ENCODE results near the gene DAAM1. TPM values are rescaled to one million over a fixed set of nuclear protein-coding genes. Genes with fewer than 3 reads are reported as not detected.

DAAM1 gene
- total RNA-seq, 2 experiments from 2014 or later = 12.1 to 15.9 TPM

DNA sequence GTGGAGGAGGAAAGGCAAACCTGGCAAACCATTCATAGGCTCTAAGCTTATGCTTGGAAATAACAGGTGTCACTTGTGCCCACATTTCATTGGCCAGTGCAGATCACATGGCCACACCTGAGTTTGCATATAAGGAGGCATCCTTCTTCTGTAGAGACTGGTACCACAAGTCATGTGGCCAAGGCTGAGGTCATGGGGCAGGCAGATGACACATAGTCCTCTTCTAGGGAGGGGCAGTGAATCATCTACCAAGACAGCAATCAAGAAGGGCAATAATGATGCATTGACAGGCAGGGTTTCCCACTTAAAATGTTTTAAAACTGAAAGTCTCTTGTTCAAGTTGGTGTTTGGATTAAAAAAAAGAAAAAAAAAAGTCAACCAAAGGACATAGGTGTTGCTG, 77.3 kb downstream of the DAAM1 start:
- Mint-ChIP-seq H3K9me3 (ENCODE audit: low read depth) (peaks cover 4% of the 10 kb centered on the region), H3K27me3 (no peaks in the 10 kb centered on the region), H3K4me1 (peaks cover 31% of the 10 kb centered on the region), H3K36me3 (peaks cover 32% of the 10 kb centered on the region), H3K27ac (peak overlapping the region; percentile 19), H3K4me3 (no peak overlapping the region)
- ATAC-seq (peak; percentile 74), DNase-seq (peak; percentile 67)
- CTCF ChIA-PET = interaction anchor here (2.3 kb wide), 1 partner anchor 10 kb away, joined by 5 read pairs; no protein-coding TSS in a partner anchor

DNA sequence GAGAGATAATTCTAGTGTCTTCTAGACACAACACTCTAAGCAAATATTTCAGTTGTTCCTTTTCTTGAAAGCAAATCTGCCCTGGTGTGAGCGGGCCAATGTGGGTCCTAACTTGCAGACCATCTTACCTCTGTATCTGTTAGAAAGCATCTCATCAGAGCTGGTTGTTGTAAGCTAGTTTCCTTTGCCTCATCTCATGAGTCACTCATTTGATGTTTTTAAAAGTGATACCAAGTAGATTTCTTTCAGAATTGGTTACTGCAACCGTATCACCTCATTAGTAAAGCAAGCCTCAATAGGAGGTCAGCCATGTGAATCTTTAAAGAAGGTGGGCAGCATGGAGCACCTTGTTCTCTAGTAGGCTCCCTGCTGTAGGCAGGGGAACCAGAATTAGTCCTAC, 78.6 kb downstream of the DAAM1 start:
- Mint-ChIP-seq H3K4me1 (peaks cover 31% of the 10 kb centered on the region), H3K4me3 (no peak overlapping the region), H3K36me3 (peaks cover 32% of the 10 kb centered on the region), H3K27me3 (no peaks in the 10 kb centered on the region), H3K27ac (no peak overlapping the region), H3K9me3 (ENCODE audit: low read depth) (peaks cover 4% of the 10 kb centered on the region)
- ATAC-seq (no peak), DNase-seq (no peak)
- CTCF ChIA-PET = interaction anchor here (2.3 kb wide), 1 partner anchor 8 kb away, joined by 5 read pairs; no protein-coding TSS in a partner anchor

- CTCF ChIA-PET = no interaction called here
Observed at GRCh38 chr14:59268011-59268410, 79.5 kb downstream of the DAAM1 start.

DNA sequence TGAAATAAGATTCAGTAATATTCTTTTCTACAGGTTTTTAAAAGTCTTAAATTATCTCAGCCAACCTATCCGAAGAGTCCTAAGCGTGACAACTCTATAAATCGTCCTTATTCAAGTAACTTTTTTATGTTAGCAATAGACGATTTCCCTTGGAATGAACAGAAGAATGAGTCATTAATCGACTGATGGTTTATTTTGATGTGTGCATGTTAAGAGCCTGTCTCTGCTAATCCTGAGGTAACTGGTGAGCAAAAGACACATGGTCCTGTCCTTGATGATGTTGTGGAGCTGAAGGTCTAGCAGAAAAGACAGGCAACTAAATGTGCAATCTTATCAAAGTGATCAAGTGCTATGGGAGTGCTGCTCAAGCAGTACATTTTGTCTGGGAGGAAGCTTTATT, 80.4 kb downstream of the DAAM1 start:
- H3K27ac Mint-ChIP-seq = no peak overlapping the region
- peaks cover 24% of the 10 kb centered on the region for H3K4me1 Mint-ChIP-seq
- H3K36me3 Mint-ChIP-seq = peaks cover 29% of the 10 kb centered on the region
- no peak overlapping the region for H3K4me3 Mint-ChIP-seq
- CTCF ChIA-PET = no interaction called here
- DNase-seq (no peak), ATAC-seq (no peak)
- no peaks in the 10 kb centered on the region for H3K27me3 Mint-ChIP-seq
- H3K9me3 Mint-ChIP-seq (ENCODE audit: low read depth) = peaks cover 4% of the 10 kb centered on the region

More at GRCh38 chr14:59268011-59268410, 79.5 kb downstream of the DAAM1 start:
- Mint-ChIP-seq H3K9me3 (ENCODE audit: low read depth) (peaks cover 4% of the 10 kb centered on the region), H3K27ac (no peak overlapping the region), H3K4me3 (no peak overlapping the region), H3K36me3 (peaks cover 30% of the 10 kb centered on the region), H3K4me1 (peaks cover 26% of the 10 kb centered on the region), H3K27me3 (no peaks in the 10 kb centered on the region)
- no peak for DNase-seq
- ATAC-seq = no peak

GRCh38 chr14:59269466-59269865, 81.0 kb downstream of the DAAM1 start:
- H3K4me3 Mint-ChIP-seq = no peak overlapping the region
- no peak for DNase-seq
- no peak for ATAC-seq
- peaks cover 27% of the 10 kb centered on the region for H3K36me3 Mint-ChIP-seq
- H3K27me3 Mint-ChIP-seq = no peaks in the 10 kb centered on the region
- CTCF ChIA-PET = interaction anchor here (1.6 kb wide), 1 partner anchor 79 kb away, joined by 3 read pairs; no protein-coding TSS in a partner anchor
- H3K27ac Mint-ChIP-seq = no peak overlapping the region
- peaks cover 28% of the 10 kb centered on the region for H3K4me1 Mint-ChIP-seq
- H3K9me3 Mint-ChIP-seq (ENCODE audit: low read depth) = peaks cover 4% of the 10 kb centered on the region

DNA sequence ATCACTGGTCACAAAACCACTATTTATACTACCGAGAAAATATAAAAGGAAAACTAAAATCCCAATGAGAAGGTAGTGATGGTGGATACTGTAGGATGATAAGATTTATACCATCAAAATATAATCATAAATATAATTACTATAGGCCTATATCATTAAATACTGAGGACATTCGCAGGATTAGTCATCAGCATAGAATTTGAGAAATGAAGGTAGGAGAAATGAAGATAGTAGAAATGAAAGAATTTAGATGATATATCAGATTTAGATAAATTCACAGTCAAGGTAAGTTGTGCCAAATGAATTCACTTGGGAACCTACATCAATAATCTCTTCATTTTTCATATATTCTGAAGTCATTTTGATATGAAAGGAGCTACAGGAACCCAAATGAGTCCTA, 82.8 kb downstream of the DAAM1 start:
- Mint-ChIP-seq H3K9me3 (ENCODE audit: low read depth) (peaks cover 2% of the 10 kb centered on the region), H3K36me3 (peaks cover 11% of the 10 kb centered on the region), H3K4me3 (no peak overlapping the region), H3K27me3 (no peaks in the 10 kb centered on the region), H3K4me1 (peaks cover 35% of the 10 kb centered on the region), H3K27ac (no peak overlapping the region)
- ATAC-seq = no peak
- no peak for DNase-seq
- CTCF ChIA-PET = interaction anchor here (0.6 kb wide), 1 partner anchor 9 kb away, joined by 3 read pairs; no protein-coding TSS in a partner anchor

GRCh38 chr14:59271734-59272133, 83.3 kb downstream of the DAAM1 start:
- H3K4me1 Mint-ChIP-seq = peaks cover 36% of the 10 kb centered on the region
- no peak overlapping the region for H3K4me3 Mint-ChIP-seq
- H3K9me3 Mint-ChIP-seq (ENCODE audit: low read depth) = peaks cover 2% of the 10 kb centered on the region
- DNase-seq = no peak
- H3K27me3 Mint-ChIP-seq = no peaks in the 10 kb centered on the region
- CTCF ChIA-PET = interaction anchor here (0.6 kb wide), 1 partner anchor 9 kb away, joined by 3 read pairs; no protein-coding TSS in a partner anchor
- no peak overlapping the region for H3K27ac Mint-ChIP-seq
- no peak for ATAC-seq
- peaks cover 11% of the 10 kb centered on the region for H3K36me3 Mint-ChIP-seq

GRCh38 chr14:59272633-59273032, 84.2 kb downstream of the DAAM1 start:
- Mint-ChIP-seq H3K4me1 (peaks cover 35% of the 10 kb centered on the region), H3K27ac (no peak overlapping the region), H3K4me3 (no peak overlapping the region), H3K27me3 (no peaks in the 10 kb centered on the region), H3K9me3 (ENCODE audit: low read depth) (peaks cover 2% of the 10 kb centered on the region), H3K36me3 (peaks cover 11% of the 10 kb centered on the region)
- no peak for ATAC-seq
- CTCF ChIA-PET = no interaction called here
- DNase-seq = no peak

- no peaks in the 10 kb centered on the region for H3K27me3 Mint-ChIP-seq
- no peaks in the 10 kb centered on the region for H3K9me3 Mint-ChIP-seq (ENCODE audit: low read depth)
- peaks cover 35% of the 10 kb centered on the region for H3K4me1 Mint-ChIP-seq
- H3K36me3 Mint-ChIP-seq = peaks cover 10% of the 10 kb centered on the region
- H3K27ac Mint-ChIP-seq = no peak overlapping the region
- CTCF ChIA-PET = interaction anchor here (1.3 kb wide), 1 partner anchor 170 kb away, joined by 3 read pairs; no protein-coding TSS in a partner anchor
- DNase-seq (no peak), ATAC-seq (no peak)
- no peak overlapping the region for H3K4me3 Mint-ChIP-seq
Observed at GRCh38 chr14:59273737-59274136, 85.3 kb downstream of the DAAM1 start.

GRCh38 chr14:59274991-59275391, 86.5 kb downstream of the DAAM1 start:
- ATAC-seq (no peak), DNase-seq (no peak)
- H3K9me3 Mint-ChIP-seq (ENCODE audit: low read depth) = no peaks in the 10 kb centered on the region
- no peaks in the 10 kb centered on the region for H3K27me3 Mint-ChIP-seq
- H3K4me1 Mint-ChIP-seq = peaks cover 35% of the 10 kb centered on the region
- H3K27ac Mint-ChIP-seq = peak overlapping the region; percentile 69
- peaks cover 8% of the 10 kb centered on the region for H3K36me3 Mint-ChIP-seq
- CTCF ChIA-PET = interaction anchor here (2.2 kb wide), 1 partner anchor 9 kb away, joined by 5 read pairs; no protein-coding TSS in a partner anchor
- H3K4me3 Mint-ChIP-seq = no peak overlapping the region

- no peaks in the 10 kb centered on the region for H3K27me3 Mint-ChIP-seq
- peaks cover 35% of the 10 kb centered on the region for H3K4me1 Mint-ChIP-seq
- CTCF ChIA-PET = interaction anchor here (0.6 to 2.2 kb wide), 2 partner anchors 9 to 301 kb away, joined by 3 to 5 read pairs; partner anchors contain the start of gene CCDC175
- H3K27ac Mint-ChIP-seq = peak overlapping the region; percentile 69
- DNase-seq (no peak), ATAC-seq (peak; percentile 90)
- no peaks in the 10 kb centered on the region for H3K9me3 Mint-ChIP-seq (ENCODE audit: low read depth)
- peaks cover 8% of the 10 kb centered on the region for H3K36me3 Mint-ChIP-seq
- no peak overlapping the region for H3K4me3 Mint-ChIP-seq
Observed at GRCh38 chr14:59275668-59276067, 87.2 kb downstream of the DAAM1 start.

- peaks cover 35% of the 10 kb centered on the region for H3K4me1 Mint-ChIP-seq
- CTCF ChIA-PET = interaction anchor here (0.6 to 2.2 kb wide), 2 partner anchors 10 to 300 kb away, joined by 3 to 5 read pairs; partner anchors contain the start of gene CCDC175
- H3K4me3 Mint-ChIP-seq = no peak overlapping the region
- ATAC-seq (no peak), DNase-seq (no peak)
- H3K9me3 Mint-ChIP-seq (ENCODE audit: low read depth) = no peaks in the 10 kb centered on the region
- H3K27me3 Mint-ChIP-seq = no peaks in the 10 kb centered on the region
- H3K36me3 Mint-ChIP-seq = peaks cover 8% of the 10 kb centered on the region
- H3K27ac Mint-ChIP-seq = peak overlapping the region; percentile 47
Observed at GRCh38 chr14:59276235-59276634, 87.8 kb downstream of the DAAM1 start.

- no peaks in the 10 kb centered on the region for H3K9me3 Mint-ChIP-seq (ENCODE audit: low read depth)
- no peak for DNase-seq
- H3K36me3 Mint-ChIP-seq = peaks cover 8% of the 10 kb centered on the region
- no peak overlapping the region for H3K4me3 Mint-ChIP-seq
- H3K27me3 Mint-ChIP-seq = no peaks in the 10 kb centered on the region
- CTCF ChIA-PET = no interaction called here
- no peak overlapping the region for H3K27ac Mint-ChIP-seq
- H3K4me1 Mint-ChIP-seq = peaks cover 35% of the 10 kb centered on the region
- ATAC-seq = no peak
Observed at GRCh38 chr14:59277659-59278058, 89.2 kb downstream of the DAAM1 start.

DNA sequence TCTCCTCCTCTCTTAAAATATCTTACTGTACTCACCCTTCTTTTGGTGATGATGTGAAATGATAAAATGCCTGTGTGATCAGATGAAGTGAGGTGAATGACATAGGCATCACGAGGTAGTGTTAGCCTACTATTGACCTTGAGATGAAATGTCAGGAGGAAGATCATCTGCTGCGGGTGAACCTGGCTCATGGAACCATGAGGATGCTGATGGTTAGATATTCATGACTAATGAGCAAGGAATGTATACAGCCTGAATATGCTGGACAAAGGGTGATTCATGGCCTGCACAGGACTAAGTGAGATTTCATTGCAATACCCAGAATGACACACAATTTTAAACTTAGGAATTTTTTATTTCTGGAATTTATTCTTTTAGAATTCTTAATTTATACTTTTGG, 89.6 kb downstream of the DAAM1 start:
- CTCF ChIA-PET = no interaction called here
- no peak overlapping the region for H3K27ac Mint-ChIP-seq
- no peaks in the 10 kb centered on the region for H3K9me3 Mint-ChIP-seq (ENCODE audit: low read depth)
- ATAC-seq (no peak), DNase-seq (no peak)
- H3K4me1 Mint-ChIP-seq = peaks cover 35% of the 10 kb centered on the region
- H3K27me3 Mint-ChIP-seq = no peaks in the 10 kb centered on the region
- H3K36me3 Mint-ChIP-seq = peaks cover 12% of the 10 kb centered on the region
- no peak overlapping the region for H3K4me3 Mint-ChIP-seq

Measured in activated CD8-positive, alpha-beta memory T cell treated with anti-CD3 and anti-CD28 coated beads, Interleukin-2, amount 10 ng/mL, durations not matched to agents 7 days and 5 days (primary cell).